ENCODE measurements around the gene ARHGEF38. TPM values are rescaled to one million over a fixed set of nuclear protein-coding genes. Genes with fewer than 3 reads are reported as not detected.
"Not testable (repeated sequence)": the region's sequence is repeated elsewhere in the genome, so short reads cannot be mapped to it uniquely, and the experiment has no call there.

The ARHGEF38 gene
- total RNA-seq, 1 experiment from 2014 or later: not detected

- POLR2A ChIA-PET (ENCODE audit: low non-redundant PET): no interaction called here
- TF ChIP-seq CTCF (conservative IDR thresholded peaks at IDR 0.05; ENCODE audit: low read depth, low read length) (no peak), EZH2 (IDR thresholded peaks at IDR 0.05; ENCODE audit: borderline replicate concordance, low read depth, low read length, poor library complexity, severe bottlenecking) (no peak)
- Histone ChIP-seq H3K9me3 (ENCODE audit: low read depth, low read length, poor library complexity, severe bottlenecking) (peaks cover 4% of the 10 kb centered on the region), H3K27ac (ENCODE audit: low read depth, low read length, poor library complexity, severe bottlenecking) (no peak overlapping the region), H3K4me1 (ENCODE audit: insufficient read depth, low read length, poor library complexity, severe bottlenecking) (peaks cover 9% of the 10 kb centered on the region), H3K4me3 (ENCODE audit: low read depth, low read length, poor library complexity, severe bottlenecking) (no peak overlapping the region), H3K27me3 (replicated peaks; ENCODE audit: insufficient read depth, low read depth, low read length, poor library complexity) (no peaks in the 10 kb centered on the region), H3K36me3 (ENCODE audit: insufficient read depth, low read length, poor library complexity, severe bottlenecking) (no peaks in the 10 kb centered on the region)
- CTCF ChIA-PET: no interaction called here
- BruUV-seq (replicated peaks): no TSS peak
- DNase-seq (ENCODE audit: low spot score): peak; percentile 53
- intact Hi-C loops (cut with micrococcal nuclease; ENCODE audit: unreplicated experiment): no loop called here
These were observed 53.1 kb downstream of the ARHGEF38 start for GRCh38 chr4:105605493-105605892.

GRCh38 chr4:105607876-105608275, 55.5 kb downstream of the ARHGEF38 start:
- no TSS peak for BruUV-seq (replicated peaks)
- Histone ChIP-seq H3K9me3 (ENCODE audit: low read depth, low read length, poor library complexity, severe bottlenecking) (peaks cover 4% of the 10 kb centered on the region), H3K27me3 (replicated peaks; ENCODE audit: insufficient read depth, low read depth, low read length, poor library complexity) (no peaks in the 10 kb centered on the region), H3K36me3 (ENCODE audit: insufficient read depth, low read length, poor library complexity, severe bottlenecking) (no peaks in the 10 kb centered on the region), H3K27ac (ENCODE audit: low read depth, low read length, poor library complexity, severe bottlenecking) (no peak overlapping the region), H3K4me1 (ENCODE audit: insufficient read depth, low read length, poor library complexity, severe bottlenecking) (peaks cover 13% of the 10 kb centered on the region), H3K4me3 (ENCODE audit: low read depth, low read length, poor library complexity, severe bottlenecking) (no peak overlapping the region)
- POLR2A ChIA-PET (ENCODE audit: low non-redundant PET): no interaction called here
- intact Hi-C loops (cut with micrococcal nuclease; ENCODE audit: unreplicated experiment): no loop called here
- CTCF ChIA-PET: no interaction called here
- TF ChIP-seq CTCF (conservative IDR thresholded peaks at IDR 0.05; ENCODE audit: low read depth, low read length): no peak
- TF ChIP-seq EZH2 (IDR thresholded peaks at IDR 0.05; ENCODE audit: borderline replicate concordance, low read depth, low read length, poor library complexity, severe bottlenecking): no peak
- no peak for DNase-seq (ENCODE audit: low spot score)

- POLR2A ChIA-PET (ENCODE audit: low non-redundant PET); H3K27me3 ChIP-seq (replicated peaks; ENCODE audit: insufficient read depth, low read depth, low read length, poor library complexity); H3K36me3 ChIP-seq (ENCODE audit: insufficient read depth, low read length, poor library complexity, severe bottlenecking); BruUV-seq (replicated peaks); H3K9me3 ChIP-seq (ENCODE audit: low read depth, low read length, poor library complexity, severe bottlenecking); H3K4me3 ChIP-seq (ENCODE audit: low read depth, low read length, poor library complexity, severe bottlenecking); intact Hi-C loops (cut with micrococcal nuclease; ENCODE audit: unreplicated experiment); DNase-seq (ENCODE audit: low spot score); CTCF ChIA-PET; H3K27ac ChIP-seq (ENCODE audit: low read depth, low read length, poor library complexity, severe bottlenecking): not testable (repeated sequence)
- peaks cover 17% of the 10 kb centered on the region for H3K4me1 ChIP-seq (ENCODE audit: insufficient read depth, low read length, poor library complexity, severe bottlenecking)
These were observed 57.4 kb downstream of the ARHGEF38 start for GRCh38 chr4:105609819-105610218.

GRCh38 chr4:105613306-105613705, 60.9 kb downstream of the ARHGEF38 start:
- POLR2A ChIA-PET (ENCODE audit: low non-redundant PET): no interaction called here
- H3K27ac ChIP-seq (ENCODE audit: low read depth, low read length, poor library complexity, severe bottlenecking): no peak overlapping the region
- CTCF ChIA-PET: no interaction called here
- no peak for TF ChIP-seq EZH2 (IDR thresholded peaks at IDR 0.05; ENCODE audit: borderline replicate concordance, low read depth, low read length, poor library complexity, severe bottlenecking)
- no peak for TF ChIP-seq CTCF (conservative IDR thresholded peaks at IDR 0.05; ENCODE audit: low read depth, low read length)
- no peak overlapping the region for H3K4me3 ChIP-seq (ENCODE audit: low read depth, low read length, poor library complexity, severe bottlenecking)
- no peaks in the 10 kb centered on the region for H3K36me3 ChIP-seq (ENCODE audit: insufficient read depth, low read length, poor library complexity, severe bottlenecking)
- no peaks in the 10 kb centered on the region for H3K27me3 ChIP-seq (replicated peaks; ENCODE audit: insufficient read depth, low read depth, low read length, poor library complexity)
- peaks cover 4% of the 10 kb centered on the region for H3K9me3 ChIP-seq (ENCODE audit: low read depth, low read length, poor library complexity, severe bottlenecking)
- peaks cover 8% of the 10 kb centered on the region for H3K4me1 ChIP-seq (ENCODE audit: insufficient read depth, low read length, poor library complexity, severe bottlenecking)
- intact Hi-C loops (cut with micrococcal nuclease; ENCODE audit: unreplicated experiment): no loop called here
- DNase-seq (ENCODE audit: low spot score): peak; percentile 73
- BruUV-seq (replicated peaks): no TSS peak
